ENCODE data around the gene ZNF74.

The ZNF74 gene

DNA sequence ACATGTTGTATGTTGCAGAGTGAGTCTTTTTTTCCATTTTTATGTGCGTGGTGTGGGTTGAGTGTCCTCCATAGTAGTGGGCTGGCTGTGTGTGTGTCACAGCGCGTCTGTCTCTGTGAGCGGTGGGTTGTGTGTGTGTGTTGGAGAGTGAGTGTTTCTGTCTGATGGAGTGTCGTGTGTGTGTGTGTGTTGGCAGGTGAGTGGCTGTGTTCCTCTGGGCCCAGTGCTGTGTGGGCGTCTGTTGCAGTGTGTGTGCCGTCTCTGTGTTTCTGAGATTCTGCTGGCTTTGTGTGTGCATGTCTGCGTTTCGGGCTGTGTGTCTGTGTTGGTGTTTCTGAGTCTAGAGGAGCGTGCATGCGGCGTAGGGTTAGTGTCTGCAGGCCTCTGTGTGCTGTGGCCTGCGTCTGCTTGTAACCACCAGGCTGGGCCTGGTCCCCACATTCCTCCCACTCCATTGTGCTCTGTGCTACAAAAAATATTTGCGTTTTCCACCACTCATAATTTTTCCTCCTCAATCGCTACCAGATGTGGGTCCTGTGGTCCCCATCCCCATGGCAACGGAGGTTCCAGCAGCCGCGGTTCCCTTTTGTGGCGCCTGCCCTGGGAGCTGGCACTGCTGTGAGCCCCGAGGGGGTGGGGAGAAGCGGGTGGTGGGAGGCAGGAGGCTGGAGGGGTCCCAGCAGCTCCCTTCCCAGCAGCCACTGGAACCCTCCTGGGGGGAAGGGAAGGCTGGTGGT is 28.5 kb downstream of the ZNF74 start:
- DNase-seq: no peak

DNA sequence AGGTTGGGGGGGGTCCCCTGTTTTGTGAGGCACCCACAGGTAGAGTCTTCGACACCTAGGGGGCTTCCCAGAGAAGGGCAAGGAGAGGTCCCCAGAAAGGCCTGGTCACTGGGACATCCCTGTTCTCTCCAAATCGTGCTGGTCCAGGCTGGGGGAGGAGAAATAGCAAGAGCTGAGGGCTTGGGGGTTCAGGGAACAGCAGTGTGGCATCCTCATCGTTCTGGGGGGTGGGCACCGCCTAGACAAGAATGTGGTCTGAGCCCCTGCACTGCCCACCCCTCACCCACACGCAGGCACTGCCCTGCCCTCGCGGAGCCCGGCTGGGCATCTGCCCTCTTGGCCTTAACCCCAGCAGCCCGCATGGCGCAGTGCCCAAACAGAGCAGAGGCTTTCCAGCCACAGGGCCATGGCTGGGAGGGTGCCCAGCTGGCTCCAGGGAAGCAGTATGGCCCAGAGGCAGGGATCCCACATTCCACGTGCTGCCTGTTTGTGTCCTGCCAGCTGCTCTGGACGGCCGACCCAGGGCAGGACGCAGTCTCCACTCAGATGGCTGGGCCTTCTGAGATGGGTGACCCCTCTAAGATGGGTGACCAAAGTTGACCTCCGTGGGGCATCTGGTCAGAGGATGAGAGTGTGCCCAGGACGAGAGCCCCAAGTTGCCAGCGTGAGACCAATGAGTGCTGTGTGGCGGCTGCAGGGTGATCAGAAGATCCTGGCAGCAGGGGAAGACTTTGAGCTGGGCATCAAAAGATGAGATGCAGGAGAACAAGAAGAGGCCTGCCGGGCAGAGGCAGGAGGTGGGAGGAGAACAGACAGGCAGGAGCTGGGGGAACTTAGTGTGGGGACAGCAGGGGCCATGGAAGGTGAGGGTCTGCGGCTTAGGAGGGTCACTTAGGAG is 29.3 kb downstream of the ZNF74 start:
- DNase-seq: no peak

GRCh38 chr22:20423906-20424551 is 30.1 kb downstream of the ZNF74 start:
- DNase-seq: no peak

DNA sequence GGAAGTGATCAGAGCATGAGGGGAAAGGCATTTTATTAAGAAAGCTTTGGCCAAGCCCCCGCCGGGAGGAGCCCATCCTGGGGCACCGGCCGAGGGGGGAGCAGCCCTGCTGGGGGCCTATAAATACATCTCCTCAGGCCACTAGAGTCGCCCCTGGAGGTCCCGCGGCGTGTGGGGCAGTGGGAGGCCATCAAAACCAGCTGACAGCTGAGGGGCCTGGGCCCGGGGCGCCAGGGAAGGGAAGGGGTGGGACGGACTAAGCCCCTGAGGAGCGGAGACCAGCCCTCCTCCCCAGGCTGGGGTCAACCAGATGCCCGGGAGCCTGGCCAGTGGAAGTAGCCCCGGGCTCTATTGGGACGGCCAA is 30.6 kb downstream of the ZNF74 start:
- no peak for DNase-seq

DNA sequence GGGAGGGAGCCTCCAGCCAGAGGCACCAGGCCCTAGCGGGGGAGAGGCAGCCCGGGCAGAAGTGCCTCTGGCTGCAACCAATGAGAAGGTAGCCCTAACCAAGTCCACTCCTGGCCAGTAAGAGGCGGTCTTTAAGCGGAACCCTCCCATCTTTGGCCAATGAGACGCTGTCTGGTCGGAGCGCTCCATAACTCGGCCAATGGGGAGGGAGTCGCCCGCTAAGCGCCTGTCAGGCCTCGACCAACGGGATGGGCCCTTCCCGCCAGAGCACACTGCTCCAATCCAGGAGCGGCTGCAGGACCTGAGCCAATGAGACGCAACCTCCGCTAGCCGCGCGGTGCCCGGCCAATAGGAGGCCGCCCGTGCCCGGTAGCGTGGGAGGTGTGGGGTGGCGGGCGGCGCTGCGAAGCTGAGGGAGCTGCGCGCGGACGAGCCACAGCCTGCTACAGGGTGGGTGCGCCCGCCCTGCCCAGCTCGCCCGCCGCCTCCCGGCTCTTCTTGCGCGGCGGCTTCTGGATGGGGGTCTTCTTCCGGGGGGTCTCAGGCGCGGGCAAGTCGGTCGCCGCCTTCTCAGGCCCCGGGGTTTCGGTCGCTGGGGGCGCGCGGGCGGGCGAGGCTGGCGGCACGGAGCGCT is 31.1 kb downstream of the ZNF74 start:
- DNase-seq: no peak

GRCh38 chr22:20425566-20426258 is 31.8 kb downstream of the ZNF74 start:
- DNase-seq: no peak

GRCh38 chr22:20426259-20426615 is 32.3 kb downstream of the ZNF74 start:
- DNase-seq: no peak

- no peak for DNase-seq
Observed at GRCh38 chr22:20427104-20427944, 33.4 kb downstream of the ZNF74 start.

- DNase-seq: no peak
Observed at GRCh38 chr22:20427945-20428417, 34.0 kb downstream of the ZNF74 start.

GRCh38 chr22:20428496-20429253 is 34.7 kb downstream of the ZNF74 start:
- DNase-seq: no peak

DNA sequence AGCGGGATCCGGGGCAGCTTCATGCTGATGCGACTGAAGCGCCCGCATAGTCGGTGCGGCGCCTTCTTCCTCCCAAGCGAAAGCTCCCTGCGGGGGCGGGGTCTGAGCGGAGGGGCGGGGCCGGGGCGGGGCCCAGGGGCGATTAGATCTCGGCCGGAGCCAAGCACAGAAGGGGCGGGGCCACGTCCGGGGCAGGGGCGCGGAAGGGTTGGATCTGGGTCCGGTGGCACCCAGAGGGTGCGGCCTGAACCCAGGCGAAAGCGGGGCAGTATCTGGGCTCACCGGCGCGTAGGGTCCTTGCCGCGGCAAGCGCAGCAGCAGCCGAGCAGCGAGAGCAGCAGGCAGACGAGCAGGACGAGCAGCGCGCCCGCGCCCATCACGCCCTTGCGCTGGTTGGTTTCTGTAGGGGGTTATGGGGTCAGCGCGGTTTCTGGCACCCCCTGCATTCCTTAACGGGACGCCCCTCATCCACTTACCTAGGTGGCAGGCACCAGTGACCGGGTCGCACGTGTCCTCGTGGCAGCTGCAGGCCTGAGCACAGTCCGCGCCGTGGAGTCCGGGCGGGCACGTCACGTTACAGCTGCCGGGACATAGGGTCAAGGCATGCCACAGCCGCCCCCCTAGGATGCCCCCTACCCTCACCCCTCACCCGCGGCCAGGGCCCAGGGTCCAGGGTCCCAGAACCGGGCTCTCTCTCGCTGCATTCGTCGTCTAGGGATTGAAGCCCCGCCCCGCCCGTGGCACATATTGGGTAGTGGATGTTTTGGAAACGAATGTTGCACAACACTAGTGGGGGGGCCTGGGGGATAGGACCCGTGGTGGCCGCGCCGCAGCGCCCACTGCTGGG is 35.5 kb downstream of the ZNF74 start:
- DNase-seq: peak; percentile 74

- DNase-seq: no peak
Observed at GRCh38 chr22:20430101-20430719, 36.3 kb downstream of the ZNF74 start.

GRCh38 chr22:20430720-20431510 is 37.0 kb downstream of the ZNF74 start:
- peak; percentile 54 for DNase-seq

DNA sequence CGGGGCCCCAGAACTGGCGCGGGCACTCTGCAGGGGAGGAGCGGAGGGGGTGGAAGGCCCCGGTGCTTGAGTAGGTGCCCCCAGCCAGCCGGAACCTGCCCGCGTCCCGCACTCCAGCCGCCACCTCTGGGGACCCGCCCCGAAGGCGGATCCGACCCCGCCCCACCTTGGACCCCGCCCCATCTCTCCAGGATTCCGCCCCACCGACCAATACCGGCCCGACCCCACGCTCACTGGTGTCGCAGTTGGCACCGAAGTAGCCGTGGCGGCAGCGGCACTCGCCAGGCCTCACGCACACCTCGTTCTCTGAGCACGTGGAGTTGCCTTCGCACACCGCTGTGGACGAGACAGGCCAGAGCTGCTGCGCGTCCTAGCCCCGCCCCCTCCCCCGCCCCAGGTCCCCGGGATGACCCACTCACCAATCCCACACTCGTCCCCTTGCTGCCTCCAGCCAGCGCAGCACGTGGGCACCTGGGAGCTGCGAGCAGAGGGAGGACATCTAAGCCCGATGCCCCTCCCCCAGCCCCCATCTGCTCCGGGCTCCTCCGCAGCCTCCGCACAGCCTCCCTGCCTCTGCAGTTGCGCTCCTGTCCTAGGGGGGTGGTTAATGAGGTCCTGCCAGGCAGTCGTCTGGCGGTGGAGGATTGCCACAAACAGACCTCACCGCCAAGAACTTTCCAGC is 37.7 kb downstream of the ZNF74 start:
- no peak for DNase-seq

DNA sequence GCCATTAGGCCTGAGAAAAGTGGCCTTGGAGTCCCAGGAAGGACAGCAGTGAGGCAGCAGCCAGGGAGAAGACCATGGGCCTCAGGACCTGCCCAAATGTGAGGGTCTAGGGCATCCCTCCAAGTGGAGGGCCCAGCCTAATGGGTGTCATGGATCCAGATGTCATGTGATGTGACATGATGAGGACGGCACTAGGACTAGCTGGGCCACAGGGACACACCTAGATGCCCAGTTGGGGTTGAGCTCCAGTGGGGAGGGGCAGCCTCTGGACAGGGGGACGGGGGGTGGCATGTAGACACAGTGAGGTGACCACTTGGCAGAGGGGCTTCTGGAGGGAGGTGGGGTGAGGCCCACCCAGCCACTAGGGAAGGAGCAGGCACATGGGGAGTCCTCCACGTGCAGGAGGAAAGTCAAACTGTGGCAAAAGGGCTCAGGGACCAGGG is 38.3 kb downstream of the ZNF74 start:
- no peak for DNase-seq

- no peak for DNase-seq
Observed at GRCh38 chr22:20433191-20433590, 39.2 kb downstream of the ZNF74 start.

GRCh38 chr22:20433686-20434241 is 39.8 kb downstream of the ZNF74 start:
- DNase-seq: no peak
